Thymus (tissue), 2 donors: ENCODE data around the gene TNRC6A. TPM values are rescaled to one million over a fixed set of nuclear protein-coding genes. Genes with fewer than 3 reads are reported as not detected.

Experiments
- polyA plus RNA-seq: library from polyadenylated mRNA; stranded (reverse); fragments of 200-250 nt; gene quantifications from one replicate; pipeline ENCODE4 v1.2.3, GENCODE V29; 2013
- total RNA-seq: library from RNA; stranded (reverse); fragments of 120-200 nt; gene quantifications from one replicate; pipeline ENCODE4 v1.2.4, GENCODE V29; 2013
- donor health status: healthy.

The TNRC6A gene
- total and polyA plus RNA-seq, 2 donors, result 15.4 to 16.3 TPM

Other genes starting within 250 kb of the TNRC6A start
- 20.8 TPM for gene RBBP6, start 190.1 kb upstream of the TNRC6A start, total RNA-seq
- 72.8 TPM for gene RBBP6, start 190.1 kb upstream of the TNRC6A start, polyA plus RNA-seq
- 0.09 TPM for gene SLC5A11, start 116.3 kb downstream of the TNRC6A start, total RNA-seq
- 0.14 TPM for gene SLC5A11, start 116.3 kb downstream of the TNRC6A start, polyA plus RNA-seq